Smooth muscle cell (in vitro differentiated cells): ENCODE measurements around the gene AXL. TPM values are rescaled to one million over a fixed set of nuclear protein-coding genes. Genes with fewer than 3 reads are reported as not detected.

Source experiments
- DNase-seq: peaks from one replicate; lab custom pipeline; 2025; ENCODE audit not compliant: unreplicated experiment; lab: John Stamatoyannopoulos, UW
- H2AFZ ChIP-seq: fragments of 200-600 bp; sonication (generic); 2 replicates; pipeline ENCODE4 v1.6.0; 2016; ENCODE audit warnings: antibody characterized with exemption, low read depth, mild to moderate bottlenecking
- H3F3A ChIP-seq: fragments of 200-600 bp; sonication (generic); 2 replicates; pipeline ENCODE4 v1.6.0; 2017; ENCODE audit warnings: antibody characterized with exemption, low read depth
- H3K27ac ChIP-seq: fragments of 200-600 bp; sonication (generic); 2 replicates; pipeline ENCODE4 v1.5.1; 2016; ENCODE audit warnings: low read depth, mild to moderate bottlenecking
- H3K27me3 ChIP-seq: fragments of 200-600 bp; sonication (generic); 2 replicates; pipeline ENCODE4 v1.6.1; 2016; ENCODE audit warnings: low read depth, mild to moderate bottlenecking
- H3K36me3 ChIP-seq: fragments of 200-600 bp; sonication (generic); 2 replicates; pipeline ENCODE4 v1.5.1; 2016; ENCODE audit warnings: low read depth
- H3K4me1 ChIP-seq: fragments of 200-600 bp; sonication (generic); 2 replicates; pipeline ENCODE4 v1.5.1; 2016; ENCODE audit warnings: low read depth
- H3K4me2 ChIP-seq: fragments of 200-600 bp; sonication (generic); 2 replicates; pipeline ENCODE4 v1.6.0; 2016; ENCODE audit warnings: mild to moderate bottlenecking
- H3K4me3 ChIP-seq: fragments of 200-600 bp; sonication (generic); 2 replicates; pipeline ENCODE4 v1.5.1; 2016; ENCODE audit warnings: mild to moderate bottlenecking
- H3K79me2 ChIP-seq: fragments of 200-600 bp; sonication (generic); 2 replicates; pipeline ENCODE4 v1.6.0; 2016; ENCODE audit warnings: low read depth, mild to moderate bottlenecking
- H3K9ac ChIP-seq: fragments of 200-600 bp; sonication (generic); 2 replicates; pipeline ENCODE4 v1.6.0; 2016; ENCODE audit warnings: low read depth
- H3K9me3 ChIP-seq: fragments of 200-600 bp; sonication (generic); replicated peaks from 2 replicates; pipeline ENCODE4 v1.5.1; 2016; ENCODE audit warnings: low read depth
- H4K20me1 ChIP-seq: fragments of 200-600 bp; sonication (generic); 2 replicates; pipeline ENCODE4 v1.6.0; 2016; ENCODE audit warnings: low read depth
- CTCF ChIP-seq: fragments of 200-600 bp; sonication (generic); IDR thresholded peaks from 2 replicates; pipeline ENCODE4 v1.5.1; 2017; ENCODE audit warnings: borderline replicate concordance, mild to moderate bottlenecking, antibody characterized with exemption; ENCODE audit not compliant: insufficient read depth, poor library complexity, severe bottlenecking
- WGBS: methylation state at CpG from one replicate; pipeline ENCODE4 v1.1.7; 2016; ENCODE audit warnings: low lambda C conversion rate; 5-methylcytosine and 5-hydroxymethylcytosine counted together
- polyA plus RNA-seq: library from polyadenylated mRNA; unstranded; fragments of >200 nt; fragmentation: Nextera tagmentation; extraction: Ambion mirVana; gene quantifications from 2 replicates; pipeline ENCODE4 v1.2.1, GENCODE V29; 2016
- total RNA-seq: library from RNA; depleted of rRNA; stranded (reverse); fragments of >200 nt; gene quantifications from 2 replicates; pipeline ENCODE4 v1.2.3, GENCODE V29; 2014

Gene AXL
- total and polyA plus RNA-seq, 2 experiments from 2014 or later = 16.9 to 71.2 TPM

GRCh38 chr19:41189425-41190065 is 29.5 kb upstream of the AXL start:
- H3K27me3 ChIP-seq = peaks cover 20% of the 10 kb centered on the region
- H3K9ac ChIP-seq = no peak overlapping the region
- H3K27ac ChIP-seq = no peak overlapping the region
- no peak for TF ChIP-seq CTCF
- H3K79me2 ChIP-seq = no peaks in the 10 kb centered on the region
- no peaks in the 10 kb centered on the region for H3K9me3 ChIP-seq
- no peaks in the 10 kb centered on the region for H4K20me1 ChIP-seq
- H3K4me2 ChIP-seq = no peak overlapping the region
- H3K36me3 ChIP-seq = no peaks in the 10 kb centered on the region
- 45% methylated on average over 8 of the region's 8 CpGs for WGBS
- DNase-seq = no peak
- H3K4me1 ChIP-seq = peaks cover 4% of the 10 kb centered on the region
- no peak overlapping the region for H3K4me3 ChIP-seq
- no peak overlapping the region for H2AFZ ChIP-seq
- no peaks in the 10 kb centered on the region for H3F3A ChIP-seq

GRCh38 chr19:41192574-41193429 is 26.2 kb upstream of the AXL start, which contains the start of gene CYP2S1:
Gene CYP2S1, plus strand, starts transcription at chr19:41193219. Its CDS starts 46 bp downstream, at chr19:41193265.
- H3K27ac ChIP-seq = no peak within 1 kb of the TSS

GRCh38 chr19:41193430-41194156 is 25.4 kb upstream of the AXL start:
- no peak overlapping the region for H3K27ac ChIP-seq
- H3K4me1 ChIP-seq = peaks cover 4% of the 10 kb centered on the region
- H3K79me2 ChIP-seq = no peaks in the 10 kb centered on the region
- H3K27me3 ChIP-seq = peaks cover 20% of the 10 kb centered on the region
- TF ChIP-seq CTCF = no peak
- peak overlapping the region; percentile 77 for H3K4me2 ChIP-seq
- peak overlapping the region; percentile 28 for H2AFZ ChIP-seq
- H3K36me3 ChIP-seq = no peaks in the 10 kb centered on the region
- H4K20me1 ChIP-seq = no peaks in the 10 kb centered on the region
- no peaks in the 10 kb centered on the region for H3K9me3 ChIP-seq
- 12% methylated on average over 11 of the region's 13 CpGs for WGBS
- DNase-seq = no peak
- no peaks in the 10 kb centered on the region for H3F3A ChIP-seq
- H3K9ac ChIP-seq = no peak overlapping the region
- peak overlapping the region; percentile 46 for H3K4me3 ChIP-seq

More at GRCh38 chr19:41192574-41193429, 26.2 kb upstream of the AXL start, which contains the start of gene CYP2S1:
- Histone ChIP-seq H2AFZ (peak within 1 kb of the TSS; percentile 28), H3K9ac (no peak within 1 kb of the TSS), H3K4me1 (peaks cover 4% of the 10 kb centered on the region), H3K4me3 (peak within 1 kb of the TSS; percentile 46), H3K9me3 (no peaks in the 10 kb centered on the region), H4K20me1 (no peaks in the 10 kb centered on the region), H3K79me2 (no peaks in the 10 kb centered on the region), H3K27me3 (peaks cover 20% of the 10 kb centered on the region), H3K4me2 (peak within 1 kb of the TSS; percentile 77), H3K36me3 (no peaks in the 10 kb centered on the region), H3F3A (no peaks in the 10 kb centered on the region)
- no peak for TF ChIP-seq CTCF
- DNase-seq = no peak
- 3% methylated on average over 41 of the region's 58 CpGs for WGBS
